ENCODE data around the gene COLEC11. TPM values are rescaled to one million over a fixed set of nuclear protein-coding genes. Genes with fewer than 3 reads are reported as not detected.

Gene COLEC11
- total and polyA plus RNA-seq, 2 of the 13 experiments (the other 11 are each of a cell fraction or from before 2014, with no cell fraction given) = 1.5 to 3.0 TPM

DNA sequence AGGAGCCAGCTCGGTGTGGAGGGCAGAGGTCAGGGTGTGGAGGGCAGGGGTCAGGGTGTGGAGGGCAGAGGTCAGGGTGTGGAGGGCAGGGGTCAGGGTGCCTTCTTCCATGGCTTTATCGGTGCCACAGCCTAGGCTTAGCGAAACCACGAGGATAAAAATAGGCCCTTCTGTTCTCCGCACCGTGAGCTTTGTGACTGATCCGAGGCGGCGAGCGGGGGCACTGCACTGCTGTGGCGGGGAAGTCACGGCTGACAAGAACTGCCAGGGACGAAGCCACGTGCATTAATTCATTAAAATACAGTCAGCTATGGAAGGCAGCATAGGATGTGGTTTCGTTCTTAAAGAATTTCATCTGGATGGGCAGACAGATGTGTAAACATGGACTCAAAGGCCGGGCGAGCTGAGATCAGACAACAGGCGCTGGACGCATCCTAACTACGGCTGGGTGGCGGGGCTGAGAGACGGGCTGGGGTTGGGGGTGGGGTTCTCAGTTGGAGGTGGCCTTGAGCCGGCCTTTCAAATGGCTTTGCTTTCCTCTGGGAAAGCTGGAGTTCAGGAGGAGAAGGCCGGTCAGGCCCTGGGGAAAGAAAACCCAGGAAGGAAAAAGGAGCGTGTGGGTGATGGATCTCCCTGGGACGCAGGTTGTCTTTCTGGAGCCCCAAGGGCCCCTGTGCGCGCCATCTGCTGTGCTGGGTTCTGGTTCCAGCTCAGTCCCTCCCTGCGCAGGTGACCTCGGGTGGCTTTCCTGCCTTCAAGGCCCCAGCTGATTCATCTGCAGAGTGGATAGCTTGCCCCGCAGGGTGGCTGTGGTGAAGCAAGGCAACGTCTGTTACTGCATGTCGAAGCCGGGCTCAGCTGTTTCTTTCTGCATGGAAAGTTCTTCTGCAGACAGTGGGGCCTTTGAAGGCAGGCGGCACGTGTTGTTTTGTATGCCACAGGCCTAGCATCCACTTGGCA lies 62.1 kb downstream of the COLEC11 start (continued):
- TF ChIP-seq, protein P1, sequence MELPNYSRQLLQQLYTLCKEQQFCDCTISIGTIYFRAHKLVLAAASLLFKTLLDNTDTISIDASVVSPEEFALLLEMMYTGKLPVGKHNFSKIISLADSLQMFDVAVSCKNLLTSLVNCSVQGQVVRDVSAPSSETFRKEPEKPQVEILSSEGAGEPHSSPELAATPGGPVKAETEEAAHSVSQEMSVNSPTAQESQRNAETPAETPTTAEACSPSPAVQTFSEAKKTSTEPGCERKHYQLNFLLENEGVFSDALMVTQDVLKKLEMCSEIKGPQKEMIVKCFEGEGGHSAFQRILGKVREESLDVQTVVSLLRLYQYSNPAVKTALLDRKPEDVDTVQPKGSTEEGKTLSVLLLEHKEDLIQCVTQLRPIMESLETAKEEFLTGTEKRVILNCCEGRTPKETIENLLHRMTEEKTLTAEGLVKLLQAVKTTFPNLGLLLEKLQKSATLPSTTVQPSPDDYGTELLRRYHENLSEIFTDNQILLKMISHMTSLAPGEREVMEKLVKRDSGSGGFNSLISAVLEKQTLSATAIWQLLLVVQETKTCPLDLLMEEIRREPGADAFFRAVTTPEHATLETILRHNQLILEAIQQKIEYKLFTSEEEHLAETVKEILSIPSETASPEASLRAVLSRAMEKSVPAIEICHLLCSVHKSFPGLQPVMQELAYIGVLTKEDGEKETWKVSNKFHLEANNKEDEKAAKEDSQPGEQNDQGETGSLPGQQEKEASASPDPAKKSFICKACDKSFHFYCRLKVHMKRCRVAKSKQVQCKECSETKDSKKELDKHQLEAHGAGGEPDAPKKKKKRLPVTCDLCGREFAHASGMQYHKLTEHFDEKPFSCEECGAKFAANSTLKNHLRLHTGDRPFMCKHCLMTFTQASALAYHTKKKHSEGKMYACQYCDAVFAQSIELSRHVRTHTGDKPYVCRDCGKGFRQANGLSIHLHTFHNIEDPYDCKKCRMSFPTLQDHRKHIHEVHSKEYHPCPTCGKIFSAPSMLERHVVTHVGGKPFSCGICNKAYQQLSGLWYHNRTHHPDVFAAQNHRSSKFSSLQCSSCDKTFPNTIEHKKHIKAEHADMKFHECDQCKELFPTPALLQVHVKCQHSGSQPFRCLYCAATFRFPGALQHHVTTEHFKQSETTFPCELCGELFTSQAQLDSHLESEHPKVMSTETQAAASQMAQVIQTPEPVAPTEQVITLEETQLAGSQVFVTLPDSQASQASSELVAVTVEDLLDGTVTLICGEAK (IDR thresholded peaks at IDR 0.05) = no peak
- TF ChIP-seq, protein P1 (CRISPR knock-in tag; IDR thresholded peaks at IDR 0.05) = no peak
- 0 out of 2 replicates have a peak, but pooled peaks have one; percentile 27 for TF ChIP-seq THAP11 (CRISPR knock-in tag; IDR thresholded peaks at IDR 0.05)
- no peak for TF ChIP-seq SMC3 (IDR thresholded peaks at IDR 0.05; ENCODE audit: low read length)
- TF ChIP-seq RCOR2 (CRISPR knock-in tag; IDR thresholded peaks at IDR 0.05) = no peak
- no peak for TF ChIP-seq EHMT2 (IDR thresholded peaks at IDR 0.05; ENCODE audit: borderline replicate concordance, low read depth, low read length)
- TF ChIP-seq ZNF207 (IDR thresholded peaks at IDR 0.05; ENCODE audit: borderline replicate concordance) = no peak
- TF ChIP-seq TP53 (CRISPR knock-in tag; conservative IDR thresholded peaks at IDR 0.05) = no peak
- TF ChIP-seq NCOA5 (CRISPR knock-in tag; IDR thresholded peaks at IDR 0.05) = no peak
- no peak for TF ChIP-seq SP140L (CRISPR knock-in tag; IDR thresholded peaks at IDR 0.05; ENCODE audit: borderline replicate concordance)
- no peak for TF ChIP-seq ZNF816 (CRISPR knock-in tag; IDR thresholded peaks at IDR 0.05; ENCODE audit: borderline replicate concordance)
- no peak for TF ChIP-seq NPAS2 (CRISPR knock-in tag; IDR thresholded peaks at IDR 0.05; ENCODE audit: borderline replicate concordance)
- TF ChIP-seq ZNF230 (CRISPR knock-in tag; IDR thresholded peaks at IDR 0.05) = peak; percentile 65; the same call in 1 of the 2 replicates
- no peak for TF ChIP-seq ZNF660 (CRISPR knock-in tag; IDR thresholded peaks at IDR 0.05; ENCODE audit: borderline replicate concordance, low read depth)
- TF ChIP-seq, protein P2, sequence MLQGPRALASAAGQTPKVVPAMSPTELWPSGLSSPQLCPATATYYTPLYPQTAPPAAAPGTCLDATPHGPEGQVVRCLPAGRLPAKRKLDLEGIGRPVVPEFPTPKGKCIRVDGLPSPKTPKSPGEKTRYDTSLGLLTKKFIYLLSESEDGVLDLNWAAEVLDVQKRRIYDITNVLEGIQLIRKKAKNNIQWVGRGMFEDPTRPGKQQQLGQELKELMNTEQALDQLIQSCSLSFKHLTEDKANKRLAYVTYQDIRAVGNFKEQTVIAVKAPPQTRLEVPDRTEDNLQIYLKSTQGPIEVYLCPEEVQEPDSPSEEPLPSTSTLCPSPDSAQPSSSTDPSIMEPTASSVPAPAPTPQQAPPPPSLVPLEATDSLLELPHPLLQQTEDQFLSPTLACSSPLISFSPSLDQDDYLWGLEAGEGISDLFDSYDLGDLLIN (CRISPR knock-in tag; IDR thresholded peaks at IDR 0.05; ENCODE audit: borderline replicate concordance) = no peak
- TF ChIP-seq RAD21 (CRISPR knock-in tag; IDR thresholded peaks at IDR 0.05) = 0 out of 2 replicates have a peak, but pooled peaks have one; percentile 5
- no peak for TF ChIP-seq PTBP1 (IDR thresholded peaks at IDR 0.05; ENCODE audit: low read depth, low read length, poor library complexity, severe bottlenecking)
- no peak for TF ChIP-seq KLF12 (CRISPR knock-in tag; IDR thresholded peaks at IDR 0.05; ENCODE audit: borderline replicate concordance)
- no peak for TF ChIP-seq SOX6 (IDR thresholded peaks at IDR 0.05)
- TF ChIP-seq SOX6 (CRISPR knock-in tag; IDR thresholded peaks at IDR 0.05) = peak; percentile 47
